ENCODE results near the gene MYO6. TPM values are rescaled to one million over a fixed set of nuclear protein-coding genes. Genes with fewer than 3 reads are reported as not detected.

The MYO6 gene
- polyA plus RNA-seq, 1 of the 3 experiments (the other 2 are of a cell fraction), result 6.2 TPM

DNA sequence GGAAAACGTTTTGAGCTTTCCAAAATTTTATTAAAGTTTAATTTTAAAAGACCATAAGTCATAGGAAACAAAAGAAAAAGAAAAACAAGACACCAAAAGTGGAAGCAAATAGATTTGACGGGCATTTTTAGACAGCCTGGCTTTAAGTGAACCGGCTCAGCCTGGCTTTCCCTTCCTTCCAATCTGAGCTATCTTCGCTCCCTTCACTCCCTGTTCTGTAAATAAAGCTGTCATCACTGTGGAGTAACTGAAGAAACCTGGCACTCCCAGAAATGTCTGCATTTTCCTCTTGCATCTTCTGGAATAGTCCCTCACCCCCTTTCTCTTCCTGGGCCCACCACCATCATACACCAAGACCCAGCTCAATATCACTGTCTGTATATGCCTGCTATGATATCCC is 191.5 kb downstream of the MYO6 start:
- Histone ChIP-seq H3K4me3 (ENCODE audit: low read depth in 2 of 2, low read length in 1 of 2) (no peak overlapping the region), H3K4me2 (no peak overlapping the region), H3F3A (replicated peaks; ENCODE audit: insufficient read depth) (no peaks in the 10 kb centered on the region), H3K4me1 (ENCODE audit: control insufficient read depth in 1 of 2, insufficient read depth in 2 of 2, low read depth in 1 of 2, low read length in 1 of 2) (no peaks in the 10 kb centered on the region), H3K27me3 (ENCODE audit: insufficient read depth) (peaks cover 22% of the 10 kb centered on the region; the same call in 1 of the 2 replicates), H4K20me1 (ENCODE audit: insufficient read depth) (no peaks in the 10 kb centered on the region), H3K9me3 (no peaks in the 10 kb centered on the region), H3K9ac (no peak overlapping the region), H2AFZ (ENCODE audit: low read depth) (no peak overlapping the region), H3K9me2 (no peaks in the 10 kb centered on the region), H3K36me3 (replicated peaks in 1 of 2; ENCODE audit: control insufficient read depth in 1 of 2, insufficient read depth in 2 of 2, low read length in 1 of 2) (no peaks in the 10 kb centered on the region), H3K27ac (ENCODE audit: low read depth in 2 of 2, low read length in 1 of 2) (no peak overlapping the region), H3K79me2 (ENCODE audit: insufficient read depth) (no peaks in the 10 kb centered on the region)
- WGBS (ENCODE audit: low lambda C conversion rate), result 37% methylated on average over 4 of the region's 4 CpGs
- no peak for TF ChIP-seq MEF2A (IDR thresholded peaks at IDR 0.05; ENCODE audit: borderline replicate concordance, low read depth)
- TF ChIP-seq TCF12 (IDR thresholded peaks at IDR 0.05), result no peak
- TF ChIP-seq IRF3 (IDR thresholded peaks at IDR 0.05; ENCODE audit: low read depth, low read length), result no peak
- ChIA-PET CTCF (interaction anchor here (1.4 to 2.6 kb wide), 3 partner anchors 9 to 47 kb away, joined by 3 to 8 read pairs (median 4); no protein-coding TSS in a partner anchor), POLR2A (no interaction called here)
- DNase-seq, result no peak

GRCh38 chr6:75941509-75941908 is 192.5 kb downstream of the MYO6 start:
- CTCF ChIA-PET, result interaction anchor here (1.4 to 2.6 kb wide), 3 partner anchors 10 to 48 kb away, joined by 3 to 8 read pairs (median 4); no protein-coding TSS in a partner anchor
- no peaks in the 10 kb centered on the region for H3K36me3 ChIP-seq (replicated peaks in 1 of 2; ENCODE audit: control insufficient read depth in 1 of 2, insufficient read depth in 2 of 2, low read length in 1 of 2)
- no peak overlapping the region for H3K4me3 ChIP-seq (ENCODE audit: low read depth in 2 of 2, low read length in 1 of 2)
- no peak overlapping the region for H3K9ac ChIP-seq
- no peaks in the 10 kb centered on the region for H4K20me1 ChIP-seq (ENCODE audit: insufficient read depth)
- no peak overlapping the region for H3K27ac ChIP-seq (ENCODE audit: low read depth in 2 of 2, low read length in 1 of 2)
- no peaks in the 10 kb centered on the region for H3K79me2 ChIP-seq (ENCODE audit: insufficient read depth)
- no peaks in the 10 kb centered on the region for H3K9me3 ChIP-seq
- DNase-seq, result no peak
- no peaks in the 10 kb centered on the region for H3K9me2 ChIP-seq
- H3K27me3 ChIP-seq (ENCODE audit: insufficient read depth), result peaks cover 29% of the 10 kb centered on the region; the same call in 1 of the 2 replicates
- WGBS (ENCODE audit: low lambda C conversion rate), result 0% methylated on average over 1 of the region's 1 CpG
- no peaks in the 10 kb centered on the region for H3F3A ChIP-seq (replicated peaks; ENCODE audit: insufficient read depth)
- no peak for TF ChIP-seq GATA2 (CRISPR knock-in tag; IDR thresholded peaks at IDR 0.05)
- TF ChIP-seq, protein P1, sequence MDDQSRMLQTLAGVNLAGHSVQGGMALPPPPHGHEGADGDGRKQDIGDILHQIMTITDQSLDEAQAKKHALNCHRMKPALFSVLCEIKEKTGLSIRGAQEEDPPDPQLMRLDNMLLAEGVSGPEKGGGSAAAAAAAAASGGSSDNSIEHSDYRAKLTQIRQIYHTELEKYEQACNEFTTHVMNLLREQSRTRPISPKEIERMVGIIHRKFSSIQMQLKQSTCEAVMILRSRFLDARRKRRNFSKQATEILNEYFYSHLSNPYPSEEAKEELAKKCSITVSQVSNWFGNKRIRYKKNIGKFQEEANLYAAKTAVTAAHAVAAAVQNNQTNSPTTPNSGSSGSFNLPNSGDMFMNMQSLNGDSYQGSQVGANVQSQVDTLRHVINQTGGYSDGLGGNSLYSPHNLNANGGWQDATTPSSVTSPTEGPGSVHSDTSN (IDR thresholded peaks at IDR 0.05), result no peak
- no peak for TF ChIP-seq FOXM1 (IDR thresholded peaks at IDR 0.05; ENCODE audit: low read depth)
- TF ChIP-seq FOXJ3 (CRISPR knock-in tag; IDR thresholded peaks at IDR 0.05), result no peak
- TF ChIP-seq POLR2AphosphoS5 (IDR thresholded peaks at IDR 0.05; ENCODE audit: low read depth, low read length), result no peak
- TF ChIP-seq, protein P2, sequence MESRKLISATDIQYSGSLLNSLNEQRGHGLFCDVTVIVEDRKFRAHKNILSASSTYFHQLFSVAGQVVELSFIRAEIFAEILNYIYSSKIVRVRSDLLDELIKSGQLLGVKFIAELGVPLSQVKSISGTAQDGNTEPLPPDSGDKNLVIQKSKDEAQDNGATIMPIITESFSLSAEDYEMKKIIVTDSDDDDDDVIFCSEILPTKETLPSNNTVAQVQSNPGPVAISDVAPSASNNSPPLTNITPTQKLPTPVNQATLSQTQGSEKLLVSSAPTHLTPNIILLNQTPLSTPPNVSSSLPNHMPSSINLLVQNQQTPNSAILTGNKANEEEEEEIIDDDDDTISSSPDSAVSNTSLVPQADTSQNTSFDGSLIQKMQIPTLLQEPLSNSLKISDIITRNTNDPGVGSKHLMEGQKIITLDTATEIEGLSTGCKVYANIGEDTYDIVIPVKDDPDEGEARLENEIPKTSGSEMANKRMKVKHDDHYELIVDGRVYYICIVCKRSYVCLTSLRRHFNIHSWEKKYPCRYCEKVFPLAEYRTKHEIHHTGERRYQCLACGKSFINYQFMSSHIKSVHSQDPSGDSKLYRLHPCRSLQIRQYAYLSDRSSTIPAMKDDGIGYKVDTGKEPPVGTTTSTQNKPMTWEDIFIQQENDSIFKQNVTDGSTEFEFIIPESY (IDR thresholded peaks at IDR 0.05; ENCODE audit: borderline replicate concordance, low read depth), result no peak
- TF ChIP-seq CHD2 (IDR thresholded peaks at IDR 0.05; ENCODE audit: low read length, partially characterized antibody), result no peak
- TF ChIP-seq MXI1 (IDR thresholded peaks at IDR 0.05; ENCODE audit: low read depth, low read length), result no peak
- no peak for TF ChIP-seq REST (IDR thresholded peaks at IDR 0.05; ENCODE audit: low read depth, low read length)
- TF ChIP-seq, protein P3, sequence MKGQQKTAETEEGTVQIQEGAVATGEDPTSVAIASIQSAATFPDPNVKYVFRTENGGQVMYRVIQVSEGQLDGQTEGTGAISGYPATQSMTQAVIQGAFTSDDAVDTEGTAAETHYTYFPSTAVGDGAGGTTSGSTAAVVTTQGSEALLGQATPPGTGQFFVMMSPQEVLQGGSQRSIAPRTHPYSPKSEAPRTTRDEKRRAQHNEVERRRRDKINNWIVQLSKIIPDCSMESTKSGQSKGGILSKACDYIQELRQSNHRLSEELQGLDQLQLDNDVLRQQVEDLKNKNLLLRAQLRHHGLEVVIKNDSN (IDR thresholded peaks at IDR 0.05; ENCODE audit: borderline replicate concordance, low read depth), result no peak
- no peak for TF ChIP-seq SIN3A (IDR thresholded peaks at IDR 0.05; ENCODE audit: borderline replicate concordance, low read depth, low read length)
- TF ChIP-seq SMC3 (IDR thresholded peaks at IDR 0.05; ENCODE audit: low read depth, low read length), result no peak
- no peak for TF ChIP-seq EP300 (IDR thresholded peaks at IDR 0.05; ENCODE audit: borderline replicate concordance in 1 of 2, low read depth in 1 of 2, low read length in 1 of 2)
- TF ChIP-seq JUND (IDR thresholded peaks at IDR 0.05), result no peak
- TF ChIP-seq IRF3 (IDR thresholded peaks at IDR 0.05; ENCODE audit: low read depth, low read length), result no peak
- TF ChIP-seq NFIC (IDR thresholded peaks at IDR 0.05; ENCODE audit: borderline replicate concordance), result no peak
- no peak for TF ChIP-seq TCF12 (IDR thresholded peaks at IDR 0.05)
- POLR2A ChIA-PET, result no interaction called here
- H3K4me2 ChIP-seq, result no peak overlapping the region
- no peak overlapping the region for H2AFZ ChIP-seq (ENCODE audit: low read depth)
- H3K4me1 ChIP-seq (ENCODE audit: control insufficient read depth in 1 of 2, insufficient read depth in 2 of 2, low read depth in 1 of 2, low read length in 1 of 2), result no peaks in the 10 kb centered on the region
